ENCODE measurements around the gene KLKB1.

The KLKB1 gene

GRCh38 chr4:186193851-186194250 is 33.5 kb upstream of the KLKB1 start:
- in situ Hi-C loops (cut with MboI; ENCODE audit: low sequenced_read_pairs, unreplicated experiment) = no loop called here
- TF ChIP-seq CTCF (IDR thresholded peaks at IDR 0.05; ENCODE audit: borderline replicate concordance, control extremely low read depth, extremely low read depth, insufficient read depth, missing control alignments) = no peak
- no peak for DNase-seq (ENCODE audit: low spot score)

GRCh38 chr4:186196063-186196462 is 31.2 kb upstream of the KLKB1 start:
- in situ Hi-C loops (cut with MboI; ENCODE audit: low sequenced_read_pairs, unreplicated experiment) = no loop called here
- DNase-seq (ENCODE audit: low spot score) = no peak
- no peak for TF ChIP-seq CTCF (IDR thresholded peaks at IDR 0.05; ENCODE audit: borderline replicate concordance, control extremely low read depth, extremely low read depth, insufficient read depth, missing control alignments)

GRCh38 chr4:186200516-186200915 is 26.8 kb upstream of the KLKB1 start:
- in situ Hi-C loops (cut with MboI; ENCODE audit: low sequenced_read_pairs, unreplicated experiment) = no loop called here
- no peak for DNase-seq (ENCODE audit: low spot score)

GRCh38 chr4:186201010-186201409 is 26.3 kb upstream of the KLKB1 start:
- DNase-seq (ENCODE audit: low spot score) = no peak
- no peak for TF ChIP-seq CTCF (IDR thresholded peaks at IDR 0.05; ENCODE audit: borderline replicate concordance, control extremely low read depth, extremely low read depth, insufficient read depth, missing control alignments)
- in situ Hi-C loops (cut with MboI; ENCODE audit: low sequenced_read_pairs, unreplicated experiment) = no loop called here

More at GRCh38 chr4:186200516-186200915, 26.8 kb upstream of the KLKB1 start:
- no peak for TF ChIP-seq CTCF (IDR thresholded peaks at IDR 0.05; ENCODE audit: borderline replicate concordance, control extremely low read depth, extremely low read depth, insufficient read depth, missing control alignments)

GRCh38 chr4:186201535-186202230 is 25.6 kb upstream of the KLKB1 start:
- DNase-seq (ENCODE audit: low spot score) = peak; percentile 68
- peak; percentile 66 for TF ChIP-seq CTCF (IDR thresholded peaks at IDR 0.05; ENCODE audit: borderline replicate concordance, control extremely low read depth, extremely low read depth, insufficient read depth, missing control alignments)
- in situ Hi-C loops (cut with MboI; ENCODE audit: low sequenced_read_pairs, unreplicated experiment) = no loop called here

GRCh38 chr4:186202490-186203140 is 24.7 kb upstream of the KLKB1 start:
- no peak for DNase-seq (ENCODE audit: low spot score)
- TF ChIP-seq CTCF (IDR thresholded peaks at IDR 0.05; ENCODE audit: borderline replicate concordance, control extremely low read depth, extremely low read depth, insufficient read depth, missing control alignments) = no peak
- in situ Hi-C loops (cut with MboI; ENCODE audit: low sequenced_read_pairs, unreplicated experiment) = no loop called here
